ENCODE results near the gene POLR2E.

DNA sequence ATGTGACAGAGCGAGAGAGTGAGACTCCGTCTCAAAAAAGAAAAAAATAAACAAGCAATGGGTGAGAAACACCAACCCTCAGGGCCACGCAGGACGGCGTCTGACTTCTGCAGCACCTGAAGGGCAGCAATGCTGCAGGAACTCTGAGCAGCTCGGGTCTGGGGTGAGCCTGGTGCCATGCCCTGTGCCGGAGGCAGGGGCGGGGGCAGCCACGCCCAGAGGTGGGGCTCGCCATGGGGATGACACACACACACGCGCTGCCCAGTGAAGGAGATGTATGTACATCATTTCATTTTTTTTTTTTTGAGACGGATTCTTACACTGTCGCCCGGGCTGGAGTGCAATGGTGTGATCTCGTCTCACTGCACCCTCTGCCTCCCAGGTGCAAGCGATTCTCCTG lies 32.9 kb upstream of the POLR2E start:
- TF ChIP-seq CREB1 (CRISPR knock-in tag; IDR thresholded peaks at IDR 0.05; ENCODE audit: low read depth) (no peak), EZH2phosphoT487 (IDR thresholded peaks at IDR 0.05; ENCODE audit: unreplicated experiment) (no peak), POLR2AphosphoS5 (IDR thresholded peaks at IDR 0.05; ENCODE audit: low read depth) (no peak), EZH2 (IDR thresholded peaks at IDR 0.05; ENCODE audit: low read depth, unreplicated experiment) (no peak), ZNF331 (CRISPR knock-in tag; IDR thresholded peaks at IDR 0.05; ENCODE audit: low read depth) (no peak), JUNB (IDR thresholded peaks at IDR 0.05; ENCODE audit: unreplicated experiment) (no peak), STAT1 (IDR thresholded peaks at IDR 0.05; ENCODE audit: unreplicated experiment) (no peak)
- TF ChIP-seq, protein P1, sequence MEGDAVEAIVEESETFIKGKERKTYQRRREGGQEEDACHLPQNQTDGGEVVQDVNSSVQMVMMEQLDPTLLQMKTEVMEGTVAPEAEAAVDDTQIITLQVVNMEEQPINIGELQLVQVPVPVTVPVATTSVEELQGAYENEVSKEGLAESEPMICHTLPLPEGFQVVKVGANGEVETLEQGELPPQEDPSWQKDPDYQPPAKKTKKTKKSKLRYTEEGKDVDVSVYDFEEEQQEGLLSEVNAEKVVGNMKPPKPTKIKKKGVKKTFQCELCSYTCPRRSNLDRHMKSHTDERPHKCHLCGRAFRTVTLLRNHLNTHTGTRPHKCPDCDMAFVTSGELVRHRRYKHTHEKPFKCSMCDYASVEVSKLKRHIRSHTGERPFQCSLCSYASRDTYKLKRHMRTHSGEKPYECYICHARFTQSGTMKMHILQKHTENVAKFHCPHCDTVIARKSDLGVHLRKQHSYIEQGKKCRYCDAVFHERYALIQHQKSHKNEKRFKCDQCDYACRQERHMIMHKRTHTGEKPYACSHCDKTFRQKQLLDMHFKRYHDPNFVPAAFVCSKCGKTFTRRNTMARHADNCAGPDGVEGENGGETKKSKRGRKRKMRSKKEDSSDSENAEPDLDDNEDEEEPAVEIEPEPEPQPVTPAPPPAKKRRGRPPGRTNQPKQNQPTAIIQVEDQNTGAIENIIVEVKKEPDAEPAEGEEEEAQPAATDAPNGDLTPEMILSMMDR (conservative IDR thresholded peaks at IDR 0.05; ENCODE audit: low read depth in 2 of 2) = no peak
- TF ChIP-seq, protein P2, sequence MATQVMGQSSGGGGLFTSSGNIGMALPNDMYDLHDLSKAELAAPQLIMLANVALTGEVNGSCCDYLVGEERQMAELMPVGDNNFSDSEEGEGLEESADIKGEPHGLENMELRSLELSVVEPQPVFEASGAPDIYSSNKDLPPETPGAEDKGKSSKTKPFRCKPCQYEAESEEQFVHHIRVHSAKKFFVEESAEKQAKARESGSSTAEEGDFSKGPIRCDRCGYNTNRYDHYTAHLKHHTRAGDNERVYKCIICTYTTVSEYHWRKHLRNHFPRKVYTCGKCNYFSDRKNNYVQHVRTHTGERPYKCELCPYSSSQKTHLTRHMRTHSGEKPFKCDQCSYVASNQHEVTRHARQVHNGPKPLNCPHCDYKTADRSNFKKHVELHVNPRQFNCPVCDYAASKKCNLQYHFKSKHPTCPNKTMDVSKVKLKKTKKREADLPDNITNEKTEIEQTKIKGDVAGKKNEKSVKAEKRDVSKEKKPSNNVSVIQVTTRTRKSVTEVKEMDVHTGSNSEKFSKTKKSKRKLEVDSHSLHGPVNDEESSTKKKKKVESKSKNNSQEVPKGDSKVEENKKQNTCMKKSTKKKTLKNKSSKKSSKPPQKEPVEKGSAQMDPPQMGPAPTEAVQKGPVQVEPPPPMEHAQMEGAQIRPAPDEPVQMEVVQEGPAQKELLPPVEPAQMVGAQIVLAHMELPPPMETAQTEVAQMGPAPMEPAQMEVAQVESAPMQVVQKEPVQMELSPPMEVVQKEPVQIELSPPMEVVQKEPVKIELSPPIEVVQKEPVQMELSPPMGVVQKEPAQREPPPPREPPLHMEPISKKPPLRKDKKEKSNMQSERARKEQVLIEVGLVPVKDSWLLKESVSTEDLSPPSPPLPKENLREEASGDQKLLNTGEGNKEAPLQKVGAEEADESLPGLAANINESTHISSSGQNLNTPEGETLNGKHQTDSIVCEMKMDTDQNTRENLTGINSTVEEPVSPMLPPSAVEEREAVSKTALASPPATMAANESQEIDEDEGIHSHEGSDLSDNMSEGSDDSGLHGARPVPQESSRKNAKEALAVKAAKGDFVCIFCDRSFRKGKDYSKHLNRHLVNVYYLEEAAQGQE (IDR thresholded peaks at IDR 0.05; ENCODE audit: unreplicated experiment) = no peak
